Measurements from ENCODE around the gene RASAL1.

DNA sequence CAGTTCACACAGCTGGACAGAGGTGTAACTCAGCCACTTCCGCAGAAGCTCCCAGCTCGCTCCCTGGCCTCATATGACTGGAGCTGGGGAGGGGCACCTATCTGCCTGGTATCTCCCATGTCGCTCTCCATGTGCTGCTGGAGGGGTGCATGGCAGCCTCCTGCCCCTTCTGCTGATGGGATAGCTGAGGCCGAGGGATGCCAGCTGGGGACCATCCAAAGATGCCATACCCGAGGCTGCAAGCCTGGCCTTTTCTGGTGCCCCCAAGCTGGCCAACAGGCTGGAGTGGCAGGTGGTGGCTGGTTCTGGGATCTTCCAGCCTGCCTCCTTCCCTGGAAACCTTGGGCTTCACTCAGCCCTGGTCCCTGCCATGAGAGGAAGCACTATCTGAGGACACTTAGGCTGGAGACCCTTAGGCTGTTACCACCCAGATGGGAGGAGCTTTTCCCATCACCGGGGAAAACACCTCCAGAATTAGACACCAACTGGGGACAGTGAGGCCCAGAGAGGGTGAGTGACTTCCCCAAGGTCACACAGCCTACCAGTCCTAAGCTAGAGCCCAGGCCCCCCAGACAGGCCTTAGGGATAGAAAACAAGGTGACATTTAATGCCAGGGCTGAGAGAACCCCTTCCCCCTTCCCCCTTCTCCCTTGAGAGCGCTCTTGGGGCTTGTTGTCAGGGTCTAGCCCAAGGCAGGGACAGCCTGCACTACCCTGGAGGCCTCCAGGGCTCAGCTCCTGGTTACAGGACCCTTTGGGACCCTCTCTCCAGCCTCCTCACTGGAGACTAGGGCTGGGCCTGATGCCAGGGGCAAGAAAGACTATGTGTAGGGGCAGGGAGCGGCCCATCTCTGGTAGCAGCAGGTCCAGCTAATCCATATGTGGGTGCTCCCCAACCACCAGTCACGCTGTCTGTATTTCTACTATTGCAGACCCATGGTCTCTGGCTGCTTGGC lies 71.9 kb downstream of the RASAL1 start:
- no peak for TF ChIP-seq GATA2 (IDR thresholded peaks at IDR 0.05; ENCODE audit: low read depth, low read length)
- no peak for TF ChIP-seq GATA3 (IDR thresholded peaks at IDR 0.05; ENCODE audit: low read depth, low read length)

Measured in SH-SY5Y (cell line).